Kidney epithelial cell (primary cell): ENCODE measurements around the gene TESK2. TPM values are rescaled to one million over a fixed set of nuclear protein-coding genes. Genes with fewer than 3 reads are reported as not detected.
A peak's percentile ranks its signal among the peaks of the same experiment; 100 is the strongest.

Experiments
- DNase-seq: peaks from one replicate; pipeline ENCODE4 v3.0.0-alpha.2; 2010; ENCODE audit warnings: low read depth
- H3K27me3 ChIP-seq: 2 replicates; pipeline ENCODE4 v1.6.0; 2011; ENCODE audit warnings: low read length; ENCODE audit not compliant: control insufficient read depth, insufficient read depth
- H3K36me3 ChIP-seq: 2 replicates; pipeline ENCODE4 v1.5.1; 2011; ENCODE audit warnings: low read length; ENCODE audit not compliant: control insufficient read depth, insufficient read depth
- H3K4me3 ChIP-seq: 2 replicates; pipeline ENCODE4 v1.5.1; 2011; ENCODE audit warnings: low read depth, mild to moderate bottlenecking, control low read depth, low read length
- total RNA-seq: library from RNA; depleted of rRNA; stranded (reverse); fragments of >200 nt; gene quantifications from 2 replicates; pipeline ENCODE4 v1.2.3, GENCODE V29; 2015
- TF ChIP-seq, protein P1 (sequence below): IDR thresholded peaks from 2 replicates; pipeline ENCODE4 v1.5.1; 2011; ENCODE audit warnings: mild to moderate bottlenecking, moderate library complexity, low read length, control low read depth, inconsistent platforms; ENCODE audit not compliant: insufficient read depth, poor library complexity, severe bottlenecking

TESK2 gene
- total RNA-seq, 1 donor from 2014 or later = 2.5 TPM

DNA sequence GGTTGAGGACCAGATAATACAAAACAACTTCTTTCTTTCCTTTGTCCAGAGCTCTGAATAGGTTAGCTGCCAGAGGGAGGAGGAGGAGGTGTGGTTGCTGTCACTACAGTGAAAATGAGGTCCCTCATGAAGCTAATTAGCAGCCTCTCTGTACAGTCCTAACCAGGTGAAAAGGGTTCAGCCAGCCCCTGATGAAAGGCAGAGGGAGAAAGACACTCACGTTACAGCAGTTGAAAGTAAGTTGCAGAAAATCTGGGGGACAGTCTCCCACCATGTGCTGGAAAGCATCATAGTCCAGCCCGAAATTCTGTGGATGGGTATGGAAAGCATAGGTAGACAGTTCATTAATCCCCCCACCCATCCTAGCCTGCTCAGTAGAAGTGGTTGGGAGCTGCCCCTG is 144.5 kb downstream of the TESK2 start:
- no peak overlapping the region for H3K4me3 ChIP-seq
- H3K27me3 ChIP-seq = no peaks in the 10 kb centered on the region
- no peak for DNase-seq

DNA sequence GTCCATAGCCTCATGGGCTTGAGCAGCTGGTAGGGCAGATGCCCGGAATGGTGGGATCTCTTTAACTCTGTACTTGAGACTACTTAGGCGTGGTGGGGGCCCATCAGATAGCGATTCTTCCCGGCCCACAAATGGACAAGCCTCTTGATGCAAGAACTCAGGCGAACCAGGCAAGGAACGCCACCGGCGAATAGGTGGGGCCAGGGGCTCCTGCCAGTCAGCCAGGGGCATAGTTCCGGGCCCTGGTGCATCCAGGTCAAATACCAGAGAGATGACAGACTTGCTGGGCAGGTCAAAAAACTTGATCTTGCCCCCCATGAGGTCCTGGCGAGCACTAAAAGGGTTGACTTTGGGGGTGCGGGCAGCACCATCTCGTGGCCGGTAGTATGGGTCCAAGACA is 145.9 kb downstream of the TESK2 start:
- Histone ChIP-seq H3K27me3 (no peaks in the 10 kb centered on the region), H3K36me3 (peaks cover 3% of the 10 kb centered on the region), H3K4me3 (no peak overlapping the region)
- no peak for DNase-seq
- TF ChIP-seq, protein P1, sequence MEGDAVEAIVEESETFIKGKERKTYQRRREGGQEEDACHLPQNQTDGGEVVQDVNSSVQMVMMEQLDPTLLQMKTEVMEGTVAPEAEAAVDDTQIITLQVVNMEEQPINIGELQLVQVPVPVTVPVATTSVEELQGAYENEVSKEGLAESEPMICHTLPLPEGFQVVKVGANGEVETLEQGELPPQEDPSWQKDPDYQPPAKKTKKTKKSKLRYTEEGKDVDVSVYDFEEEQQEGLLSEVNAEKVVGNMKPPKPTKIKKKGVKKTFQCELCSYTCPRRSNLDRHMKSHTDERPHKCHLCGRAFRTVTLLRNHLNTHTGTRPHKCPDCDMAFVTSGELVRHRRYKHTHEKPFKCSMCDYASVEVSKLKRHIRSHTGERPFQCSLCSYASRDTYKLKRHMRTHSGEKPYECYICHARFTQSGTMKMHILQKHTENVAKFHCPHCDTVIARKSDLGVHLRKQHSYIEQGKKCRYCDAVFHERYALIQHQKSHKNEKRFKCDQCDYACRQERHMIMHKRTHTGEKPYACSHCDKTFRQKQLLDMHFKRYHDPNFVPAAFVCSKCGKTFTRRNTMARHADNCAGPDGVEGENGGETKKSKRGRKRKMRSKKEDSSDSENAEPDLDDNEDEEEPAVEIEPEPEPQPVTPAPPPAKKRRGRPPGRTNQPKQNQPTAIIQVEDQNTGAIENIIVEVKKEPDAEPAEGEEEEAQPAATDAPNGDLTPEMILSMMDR = no peak

More for the DNA sequence above, 144.5 kb downstream of the TESK2 start:
- peaks cover 3% of the 10 kb centered on the region for H3K36me3 ChIP-seq
- TF ChIP-seq, protein P1 = no peak

DNA sequence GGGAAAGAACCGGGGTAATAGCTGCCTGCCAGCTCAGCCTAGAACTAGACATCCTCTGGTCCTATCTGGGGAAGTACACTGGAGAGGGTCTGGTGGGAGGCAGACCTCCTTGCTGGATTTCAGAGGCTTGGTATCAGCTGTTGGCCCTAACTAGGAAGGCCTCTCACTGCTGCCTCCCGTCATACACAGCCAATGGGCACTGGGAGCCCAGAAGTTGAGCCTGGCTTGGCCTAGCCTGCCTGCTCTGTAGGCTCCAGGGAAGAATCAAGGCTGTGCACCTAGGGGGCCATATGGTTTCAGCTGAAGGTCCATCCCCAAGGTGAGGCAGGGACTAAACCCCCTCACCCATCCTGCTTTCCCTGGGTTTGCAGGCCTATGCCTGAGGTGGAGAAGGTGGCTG is 146.5 kb downstream of the TESK2 start:
- Histone ChIP-seq H3K27me3 (no peaks in the 10 kb centered on the region), H3K4me3 (no peak overlapping the region), H3K36me3 (peaks cover 3% of the 10 kb centered on the region)
- no peak for DNase-seq
- TF ChIP-seq, protein P1 = no peak

DNA sequence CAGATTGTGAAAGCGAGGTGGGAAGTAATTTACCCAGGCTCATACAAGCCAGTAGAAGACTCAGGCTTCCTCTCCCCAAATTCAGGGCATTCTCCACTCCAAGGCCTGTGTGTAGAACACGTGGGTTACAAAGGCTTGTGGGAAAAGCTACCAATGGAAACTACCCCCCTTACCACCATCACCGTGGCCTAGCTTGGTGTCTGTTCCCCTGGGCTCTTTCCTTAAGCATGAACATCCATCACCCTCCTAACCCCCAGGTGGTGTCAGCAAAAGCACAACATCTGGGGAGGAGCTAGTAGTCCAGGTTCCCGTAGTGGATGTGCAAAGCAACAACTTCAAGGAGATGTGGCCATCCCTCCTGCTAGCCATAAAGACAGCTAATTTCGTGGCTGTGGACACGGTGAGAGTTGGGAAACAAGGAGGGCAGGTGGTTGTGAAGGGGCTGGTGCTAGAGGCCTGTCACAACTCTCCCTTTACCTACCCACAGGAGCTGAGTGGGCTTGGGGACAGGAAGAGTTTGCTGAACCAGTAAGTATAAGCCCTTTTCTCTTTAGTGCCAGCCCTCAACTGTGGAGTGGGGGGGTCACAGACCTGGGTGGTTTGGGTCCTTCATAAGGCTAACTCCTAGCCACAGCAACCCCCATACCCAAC is 150.0 kb downstream of the TESK2 start:
- no peak for DNase-seq
- TF ChIP-seq, protein P1 = no peak

DNA sequence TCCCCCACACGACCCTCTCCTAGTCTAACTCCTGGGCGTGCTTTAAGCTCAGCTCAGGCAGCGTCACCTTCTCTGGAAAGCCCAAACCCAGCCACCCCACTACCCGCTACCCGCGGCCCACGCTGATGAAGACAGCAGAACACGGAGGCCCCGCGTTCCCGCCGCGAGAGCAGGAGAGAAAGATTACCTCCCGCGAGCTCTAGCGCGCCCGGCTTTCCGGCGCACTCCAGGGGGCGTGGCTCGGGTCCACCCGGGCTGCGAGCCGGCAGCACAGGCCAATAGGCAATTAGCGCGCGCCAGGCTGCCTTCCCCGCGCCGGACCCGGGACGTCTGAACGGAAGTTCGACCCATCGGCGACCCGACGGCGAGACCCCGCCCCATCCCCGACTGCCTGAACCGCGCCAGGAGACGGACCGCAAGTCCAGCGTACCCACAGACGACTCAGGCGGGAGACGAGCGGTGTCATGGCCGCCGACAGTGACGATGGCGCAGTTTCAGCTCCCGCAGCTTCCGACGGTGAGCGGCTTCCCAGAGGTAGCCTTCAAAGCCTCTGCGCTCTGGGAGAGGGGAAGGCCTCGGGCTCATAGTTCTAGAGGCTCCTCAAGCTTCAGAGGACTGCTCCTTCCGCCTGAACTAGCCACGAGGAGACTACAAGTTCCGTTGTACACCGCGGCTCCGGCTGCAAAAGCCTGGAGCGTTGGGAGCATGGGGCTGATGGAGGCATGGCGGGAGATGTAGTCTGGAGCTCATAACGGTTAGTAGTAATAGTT is 151.0 kb downstream of the TESK2 start, which contains the start of the genes MUTYH and TOE1:
Gene MUTYH (minus strand): TSS at position 652 of the 770 bp plus-strand sequence. CDS start 5,935 bp downstream, outside the sequence.
Gene TOE1 (plus strand): TSS at position 382 of the 770 bp plus-strand sequence. CDS start 83 bp downstream, at position 465.
- TF ChIP-seq, protein P1 = no peak
- no peaks in the 10 kb centered on the region for H3K27me3 ChIP-seq
- peak; percentile 68 for DNase-seq
- peaks cover 3% of the 10 kb centered on the region for H3K36me3 ChIP-seq
- peak within 1 kb of the TSS; percentile 89 for H3K4me3 ChIP-seq

More for the DNA sequence above, 150.0 kb downstream of the TESK2 start:
- H3K4me3 ChIP-seq = peak overlapping the region; percentile 89
- H3K27me3 ChIP-seq = no peaks in the 10 kb centered on the region
- H3K36me3 ChIP-seq = peaks cover 3% of the 10 kb centered on the region
